ENCODE results near the gene FLVCR2.

DNA sequence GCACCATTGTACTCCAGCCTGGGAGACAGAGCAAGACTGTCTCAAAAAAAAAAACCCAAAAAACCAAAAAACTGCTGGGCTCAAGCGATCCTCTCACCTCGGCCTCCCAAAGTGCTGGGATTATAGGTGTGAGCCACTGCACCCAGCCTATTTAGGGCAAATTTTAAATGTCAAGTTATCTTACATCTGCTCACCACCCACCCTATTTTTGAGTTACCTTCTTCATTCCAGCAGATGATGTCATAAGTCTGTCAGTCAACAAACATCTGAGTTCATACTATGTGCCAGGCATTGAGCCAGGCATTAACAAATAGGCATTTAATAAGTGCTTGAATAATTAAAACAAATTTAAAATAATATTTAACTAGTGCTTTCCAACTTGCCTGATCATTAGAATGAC is 34.6 kb upstream of the FLVCR2 start:
- TF ChIP-seq, protein P1, sequence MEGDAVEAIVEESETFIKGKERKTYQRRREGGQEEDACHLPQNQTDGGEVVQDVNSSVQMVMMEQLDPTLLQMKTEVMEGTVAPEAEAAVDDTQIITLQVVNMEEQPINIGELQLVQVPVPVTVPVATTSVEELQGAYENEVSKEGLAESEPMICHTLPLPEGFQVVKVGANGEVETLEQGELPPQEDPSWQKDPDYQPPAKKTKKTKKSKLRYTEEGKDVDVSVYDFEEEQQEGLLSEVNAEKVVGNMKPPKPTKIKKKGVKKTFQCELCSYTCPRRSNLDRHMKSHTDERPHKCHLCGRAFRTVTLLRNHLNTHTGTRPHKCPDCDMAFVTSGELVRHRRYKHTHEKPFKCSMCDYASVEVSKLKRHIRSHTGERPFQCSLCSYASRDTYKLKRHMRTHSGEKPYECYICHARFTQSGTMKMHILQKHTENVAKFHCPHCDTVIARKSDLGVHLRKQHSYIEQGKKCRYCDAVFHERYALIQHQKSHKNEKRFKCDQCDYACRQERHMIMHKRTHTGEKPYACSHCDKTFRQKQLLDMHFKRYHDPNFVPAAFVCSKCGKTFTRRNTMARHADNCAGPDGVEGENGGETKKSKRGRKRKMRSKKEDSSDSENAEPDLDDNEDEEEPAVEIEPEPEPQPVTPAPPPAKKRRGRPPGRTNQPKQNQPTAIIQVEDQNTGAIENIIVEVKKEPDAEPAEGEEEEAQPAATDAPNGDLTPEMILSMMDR (conservative IDR thresholded peaks at IDR 0.05 in 1 of 2, IDR thresholded peaks at IDR 0.05 in 1 of 2; ENCODE audit: low read depth in 1 of 2, low read length in 2 of 2), result no peak
- no peak for TF ChIP-seq EZH2 (IDR thresholded peaks at IDR 0.05; ENCODE audit: low read length, missing control alignments)

All from fibroblast of lung (primary cell).